Liver (tissue), 9 donors: ENCODE data around the gene PYROXD2. TPM values are rescaled to one million over a fixed set of nuclear protein-coding genes. Genes with fewer than 3 reads are reported as not detected.

Experiments
- DNase-seq: peaks from one replicate; pipeline ENCODE4 v3.0.0-alpha.2; 2017; ENCODE audit warnings: low spot score
- H3K27ac ChIP-seq, 2 donors: one replicate each; pipeline ENCODE4 v1.7.0; 2013; ENCODE audit warnings: inconsistent platforms in 2 of 2, low read length in 2 of 2, control low read depth in 1 of 2, low read depth in 1 of 2, mild to moderate bottlenecking in 1 of 2
- H3K27me3 ChIP-seq, 4 donors: one replicate each; pipeline versions ENCODE4 v1.6.1 to v1.7.0; 2013; ENCODE audit warnings: low read length in 3 of 4, inconsistent platforms in 1 of 4, mild to moderate bottlenecking in 1 of 4, moderate library complexity in 1 of 4; ENCODE audit not compliant: control insufficient read depth in 4 of 4, insufficient read depth in 4 of 4
- H3K36me3 ChIP-seq, 4 donors: one replicate each; pipeline versions ENCODE4 v1.6.1 to v1.7.0; 2013; ENCODE audit warnings: low read length in 3 of 4, mild to moderate bottlenecking in 3 of 4, low read depth in 1 of 4, moderate library complexity in 1 of 4; ENCODE audit not compliant: control insufficient read depth in 4 of 4, insufficient read depth in 3 of 4
- H3K4me1 ChIP-seq, 4 donors: one replicate each; pipeline versions ENCODE4 v1.6.1 to v1.7.0; 2013; ENCODE audit warnings: low read length in 3 of 4, mild to moderate bottlenecking in 3 of 4, moderate library complexity in 1 of 4; ENCODE audit not compliant: control insufficient read depth in 4 of 4, insufficient read depth in 4 of 4
- H3K4me3 ChIP-seq, 3 donors: one replicate each; pipeline versions ENCODE4 v1.6.1 to v1.7.0; 2013; ENCODE audit warnings: low read length in 3 of 3, control low read depth in 1 of 3, low read depth in 1 of 3, mild to moderate bottlenecking in 1 of 3
- H3K9ac ChIP-seq, 2 donors: one replicate each; pipeline ENCODE4 v1.7.0; 2013; ENCODE audit warnings: low read length in 2 of 2, mild to moderate bottlenecking in 2 of 2, moderate library complexity in 2 of 2, control low read depth in 1 of 2, low read depth in 1 of 2
- H3K9me3 ChIP-seq, 4 donors: one replicate each; pipeline versions ENCODE4 v1.6.1 to v1.7.0; 2013; ENCODE audit warnings: low read length in 3 of 4; ENCODE audit not compliant: control insufficient read depth in 4 of 4
- ATF3 ChIP-seq: IDR thresholded peaks from 2 replicates; pipeline ENCODE4 v1.6.1; 2016; ENCODE audit warnings: antibody characterized with exemption
- EGR1 ChIP-seq, 2 donors: IDR thresholded peaks; 2 replicates each; pipeline ENCODE4 v1.6.1; 2016 to 2018; ENCODE audit warnings: antibody characterized with exemption in 2 of 2, low read depth in 2 of 2
- FOXA1 ChIP-seq: IDR thresholded peaks from 2 replicates; pipeline ENCODE4 v1.6.1; 2016; ENCODE audit warnings: antibody characterized with exemption
- FOXA2 ChIP-seq: IDR thresholded peaks from 2 replicates; pipeline ENCODE4 v1.6.1; 2016; ENCODE audit warnings: antibody characterized with exemption
- GABPA ChIP-seq, 2 donors: IDR thresholded peaks in 1 of 2; conservative IDR thresholded peaks in 1 of 2; 2 replicates each; pipeline ENCODE4 v1.6.1; 2016; ENCODE audit warnings: antibody characterized with exemption in 2 of 2, mild to moderate bottlenecking in 1 of 2, moderate library complexity in 1 of 2
- HNF4A ChIP-seq, 2 donors: conservative IDR thresholded peaks; 2 replicates each; pipeline ENCODE4 v1.6.1; 2016; ENCODE audit warnings: antibody characterized with exemption in 2 of 2, mild to moderate bottlenecking in 2 of 2
- HNF4G ChIP-seq: IDR thresholded peaks from 2 replicates; pipeline ENCODE4 v1.6.1; 2016; ENCODE audit warnings: antibody characterized with exemption
- JUND ChIP-seq, 2 donors: IDR thresholded peaks; 2 replicates each; pipeline ENCODE4 v1.6.1; 2016; ENCODE audit warnings: antibody characterized with exemption in 2 of 2
- MAX ChIP-seq: IDR thresholded peaks from 2 replicates; pipeline ENCODE4 v1.6.1; 2016; ENCODE audit warnings: antibody characterized with exemption
- NR2F2 ChIP-seq: IDR thresholded peaks from 2 replicates; pipeline ENCODE4 v1.6.1; 2016; ENCODE audit warnings: antibody characterized with exemption
- RAD21 ChIP-seq, 2 donors: IDR thresholded peaks; 2 replicates each; pipeline ENCODE4 v1.6.1; 2016; ENCODE audit warnings: antibody characterized with exemption in 2 of 2, mild to moderate bottlenecking in 2 of 2
- RXRA ChIP-seq, 2 donors: IDR thresholded peaks; 2 replicates each; pipeline ENCODE4 v1.6.1; 2017 to 2018; ENCODE audit warnings: antibody characterized with exemption in 2 of 2, mild to moderate bottlenecking in 1 of 2
- SP1 ChIP-seq: IDR thresholded peaks from 2 replicates; pipeline ENCODE4 v1.6.1; 2018; ENCODE audit warnings: antibody characterized with exemption, mild to moderate bottlenecking
- TAF1 ChIP-seq: conservative IDR thresholded peaks from 2 replicates; pipeline ENCODE4 v1.6.1; 2016; ENCODE audit warnings: antibody characterized with exemption, mild to moderate bottlenecking
- ZBTB33 ChIP-seq: IDR thresholded peaks from 2 replicates; pipeline ENCODE4 v1.6.1; 2016; ENCODE audit warnings: antibody characterized with exemption
- WGBS: extraction: QIAGEN DNeasy Blood & Tissue Kit; methylation state at CpG from one replicate; pipeline ENCODE4 v1.1.7; 2013; 5-methylcytosine and 5-hydroxymethylcytosine counted together
- polyA plus RNA-seq, 2 donors: library from polyadenylated mRNA; stranded (reverse) in 1 of 2; unstranded in 1 of 2; fragments of 200-250 nt in 1 of 2; fragments of >200 nt in 1 of 2; fragmentation: Nextera tagmentation in 1 of 2; extraction: Ambion mirVana in 1 of 2; gene quantifications; one replicate each; pipeline versions ENCODE4 v1.2.1 to v1.2.3, GENCODE V29; 2013 to 2015
- total RNA-seq, 2 donors: library from RNA; depleted of rRNA; stranded (reverse); fragments of >200 nt; gene quantifications; one replicate each; pipeline ENCODE4 v1.2.3, GENCODE V29; 2014
- donor health status: healthy.
- donor health status: healthy.
- donor health status: healthy.
- donor health status: healthy.
- donor health status: healthy.

Gene PYROXD2
- total and polyA plus RNA-seq, 4 donors = 2.3 to 9.0 (median 4.5) TPM

- 28% methylated on average over 2 of the region's 2 CpGs for WGBS
- Histone ChIP-seq H3K36me3 (no peaks in the 10 kb centered on the region), H3K27ac (no peak overlapping the region), H3K27me3 (no peaks in the 10 kb centered on the region), H3K9ac (no peak overlapping the region), H3K9me3 (no peaks in the 10 kb centered on the region), H3K4me3 (no peak overlapping the region), H3K4me1 (no peaks in the 10 kb centered on the region)
- no peak for TF ChIP-seq FOXA2
- TF ChIP-seq SP1 = no peak
- TF ChIP-seq HNF4A (conservative IDR thresholded peaks at IDR 0.05) = no peak
- TF ChIP-seq JUND (IDR thresholded peaks at IDR 0.05) = no peak
- TF ChIP-seq GABPA (IDR thresholded peaks at IDR 0.05 in 1 of 2, conservative IDR thresholded peaks at IDR 0.05 in 1 of 2) = no peak
- no peak for TF ChIP-seq RXRA (IDR thresholded peaks at IDR 0.05)
- TF ChIP-seq ATF3 = no peak
- no peak for TF ChIP-seq EGR1 (IDR thresholded peaks at IDR 0.05; ENCODE audit: low read depth in 2 of 2)
- no peak for DNase-seq
Observed at GRCh38 chr10:98340940-98341310, 74.1 kb downstream of the PYROXD2 start.

- no peaks in the 10 kb centered on the region for H3K4me1 ChIP-seq
- no peaks in the 10 kb centered on the region for H3K36me3 ChIP-seq
- TF ChIP-seq TAF1 = no peak
- TF ChIP-seq ZBTB33 = no peak
- TF ChIP-seq GABPA (IDR thresholded peaks at IDR 0.05 in 1 of 2, conservative IDR thresholded peaks at IDR 0.05 in 1 of 2) = no peak
- TF ChIP-seq RAD21 (IDR thresholded peaks at IDR 0.05) = no peak
- no peaks in the 10 kb centered on the region for H3K9me3 ChIP-seq
- no peak overlapping the region for H3K4me3 ChIP-seq
- no peaks in the 10 kb centered on the region for H3K27me3 ChIP-seq
- H3K27ac ChIP-seq = no peak overlapping the region
- 66% methylated on average over 8 of the region's 8 CpGs for whole genome bisulfite sequencing
- DNase-seq = no peak
- no peak overlapping the region for H3K9ac ChIP-seq
Observed at GRCh38 chr10:98340261-98340939, 74.6 kb downstream of the PYROXD2 start.

- DNase-seq = no peak
- Histone ChIP-seq H3K36me3 (no peaks in the 10 kb centered on the region), H3K9ac (no peak overlapping the region), H3K9me3 (no peaks in the 10 kb centered on the region), H3K4me3 (no peak overlapping the region), H3K27ac (no peak overlapping the region), H3K27me3 (no peaks in the 10 kb centered on the region), H3K4me1 (no peaks in the 10 kb centered on the region)
- WGBS = 78% methylated on average over 5 of the region's 5 CpGs
- TF ChIP-seq TAF1 = no peak
- TF ChIP-seq MAX = no peak
- TF ChIP-seq FOXA2 = no peak
- TF ChIP-seq NR2F2 = no peak
- no peak for TF ChIP-seq JUND (IDR thresholded peaks at IDR 0.05)
- TF ChIP-seq EGR1 (IDR thresholded peaks at IDR 0.05; ENCODE audit: low read depth in 2 of 2) = no peak
- no peak for TF ChIP-seq SP1
- TF ChIP-seq HNF4G = no peak
- no peak for TF ChIP-seq FOXA1
- TF ChIP-seq ATF3 = no peak
- TF ChIP-seq ZBTB33 = no peak
- no peak for TF ChIP-seq RAD21 (IDR thresholded peaks at IDR 0.05)
- no peak for TF ChIP-seq HNF4A (conservative IDR thresholded peaks at IDR 0.05)
Observed at GRCh38 chr10:98339799-98340198, 75.2 kb downstream of the PYROXD2 start.
